Keratinocyte (primary cell): ENCODE measurements around the gene ARL1. TPM values are rescaled to one million over a fixed set of nuclear protein-coding genes. Genes with fewer than 3 reads are reported as not detected.

ENCODE experiments used
- DNase-seq: peaks from one replicate; pipeline ENCODE4 v3.0.0-alpha.2; 2011; ENCODE audit warnings: low read depth, missing footprints, low spot score
- FAIRE-seq: peaks from 2 replicates; lab custom pipeline; 2011; peaks lifted over from hg19 to GRCh38; lab: Jason Lieb, UNC
- H2AFZ ChIP-seq: 2 replicates; pipeline ENCODE4 v1.6.0; 2012; ENCODE audit warnings: low read length, control low read depth, inconsistent platforms; ENCODE audit not compliant: control insufficient read depth
- H3K27ac ChIP-seq: 2 replicates; pipeline ENCODE4 v1.5.1; 2011; ENCODE audit warnings: low read length; ENCODE audit not compliant: control insufficient read depth, insufficient read depth
- H3K27me3 ChIP-seq: 3 replicates; pipeline ENCODE4 v1.6.0; 2011; ENCODE audit warnings: low read length; ENCODE audit not compliant: control insufficient read depth, insufficient read depth; ENCODE audit errors: extremely low read depth
- H3K36me3 ChIP-seq, 2 experiments: 2 replicates in 1 of 2; 3 replicates in 1 of 2; pipeline ENCODE4 v1.5.1; 2011; ENCODE audit warnings: low read length in 2 of 2, mild to moderate bottlenecking in 1 of 2; ENCODE audit not compliant: control insufficient read depth in 2 of 2, insufficient read depth in 2 of 2; ENCODE audit errors: extremely low read depth in 1 of 2
- H3K4me1 ChIP-seq: 3 replicates; pipeline ENCODE4 v1.5.1; 2011; ENCODE audit warnings: low read length; ENCODE audit not compliant: control insufficient read depth, insufficient read depth; ENCODE audit errors: extremely low read depth
- H3K4me2 ChIP-seq: 3 replicates; pipeline ENCODE4 v1.6.0; 2011; ENCODE audit warnings: low read depth, low read length; ENCODE audit not compliant: control insufficient read depth, insufficient read depth; ENCODE audit errors: extremely low read depth
- H3K4me3 ChIP-seq, 3 experiments: fragments of 200-600 bp in 1 of 3; sonication (generic) in 1 of 3; 2 replicates in 2 of 3; 3 replicates in 1 of 3; pipeline ENCODE4 v1.5.1; 2011 to 2016; ENCODE audit warnings: low read length in 3 of 3, mild to moderate bottlenecking in 3 of 3, control low read depth in 2 of 3, inconsistent platforms in 1 of 3, low read depth in 1 of 3, mixed read lengths in 1 of 3, mixed run types in 1 of 3, moderate library complexity in 1 of 3; ENCODE audit not compliant: control insufficient read depth in 2 of 3, insufficient read depth in 2 of 3; ENCODE audit errors: extremely low read depth in 1 of 3
- H3K79me2 ChIP-seq: 2 replicates; pipeline ENCODE4 v1.6.0; 2012; ENCODE audit warnings: low read length; ENCODE audit not compliant: control insufficient read depth, insufficient read depth
- H3K9ac ChIP-seq: 3 replicates; pipeline ENCODE4 v1.6.0; 2011; ENCODE audit warnings: low read length; ENCODE audit not compliant: control insufficient read depth, insufficient read depth; ENCODE audit errors: extremely low read depth
- H3K9me1 ChIP-seq: 3 replicates; pipeline ENCODE4 v1.6.0; 2011; ENCODE audit warnings: low read length; ENCODE audit not compliant: control insufficient read depth, insufficient read depth; ENCODE audit errors: extremely low read depth
- H3K9me3 ChIP-seq: 2 replicates; pipeline ENCODE4 v1.5.1; 2012; ENCODE audit warnings: low read depth, low read length; ENCODE audit not compliant: control insufficient read depth
- H4K20me1 ChIP-seq: 3 replicates; pipeline ENCODE4 v1.6.0; 2011; ENCODE audit warnings: low read length; ENCODE audit not compliant: control insufficient read depth, insufficient read depth; ENCODE audit errors: extremely low read depth
- CTCF ChIP-seq, 3 experiments: IDR thresholded peaks in 1 of 3; conservative IDR thresholded peaks in 1 of 3; optimal IDR thresholded peaks in 1 of 3; 2 replicates in 2 of 3; 3 replicates in 1 of 3; pipeline versions ENCODE3 to v1.5.1; 2011; ENCODE audit warnings: low read length in 3 of 3, mild to moderate bottlenecking in 3 of 3, moderate library complexity in 2 of 3, control low read depth in 1 of 3, inconsistent platforms in 1 of 3; ENCODE audit not compliant: insufficient read depth in 2 of 3; ENCODE audit errors: extremely low read depth in 1 of 3
- EZH2 ChIP-seq: IDR thresholded peaks from one replicate; pipeline ENCODE4 v1.6.1; 2012; ENCODE audit warnings: inconsistent platforms, mild to moderate bottlenecking, low read length, moderate library complexity
- dilution Hi-C: fragments of 300-500 bp; cut with MboI; formaldehyde crosslinking; loops from one replicate; pipeline ENCODE4 v1.7.0; 2020; ENCODE audit warnings: low sequenced_read_pairs; ENCODE audit not compliant: extremely low pct_ligation_motif_present
- polyA plus RNA-seq, 5 experiments: library from polyadenylated mRNA; depleted of rRNA in 3 of 5; stranded (reverse) in 3 of 5; stranded (forward) in 1 of 5; unstranded in 1 of 5; fragments of >200 nt; gene quantifications; 1 replicate in 1 of 5; 2 replicates in 3 of 5; 3 replicates in 1 of 5; pipeline versions ENCODE4 v1.2.1 to v1.2.3, GENCODE V29; 2011 to 2012; ENCODE audit warnings: missing spikeins in 2 of 5, low read depth in 1 of 5, low replicate concordance in 1 of 5

Gene ARL1
- polyA plus RNA-seq, 1 donor (not counting 4 experiments of a cell fraction or from before 2014, with no cell fraction given): 102 TPM

GRCh38 chr12:101372431-101372830 lies 35.1 kb downstream of the ARL1 start:
- Histone ChIP-seq H3K27ac (no peak overlapping the region), H3K9me3 (no peaks in the 10 kb centered on the region), H3K9ac (no peak overlapping the region), H3K79me2 (no peaks in the 10 kb centered on the region), H4K20me1 (no peaks in the 10 kb centered on the region), H3K4me3 (no peak overlapping the region), H3K4me1 (no peaks in the 10 kb centered on the region), H3K4me2 (no peak overlapping the region), H2AFZ (no peak overlapping the region), H3K27me3 (no peaks in the 10 kb centered on the region), H3K9me1 (no peaks in the 10 kb centered on the region), H3K36me3 (peaks cover 18 to 34% of the 10 kb centered on the region in 2 experiments)
- DNase-seq (no peak), FAIRE-seq (no peak)
- TF ChIP-seq EZH2: no peak
- no peak for TF ChIP-seq CTCF (optimal IDR thresholded peaks at IDR 0.05 in 1 of 3, IDR thresholded peaks at IDR 0.05 in 1 of 3, conservative IDR thresholded peaks at IDR 0.05 in 1 of 3; ENCODE audit: extremely low read depth in 1 of 3, insufficient read depth in 2 of 3, low read length in 3 of 3)
- dilution Hi-C loops: no loop called here

GRCh38 chr12:101368016-101368415 lies 39.6 kb downstream of the ARL1 start:
- Histone ChIP-seq H3K4me2 (no peak overlapping the region), H2AFZ (no peak overlapping the region), H3K36me3 (peaks cover 24 to 34% of the 10 kb centered on the region in 2 experiments), H3K79me2 (no peaks in the 10 kb centered on the region), H3K9me1 (no peaks in the 10 kb centered on the region), H3K9ac (no peak overlapping the region), H4K20me1 (no peaks in the 10 kb centered on the region), H3K27ac (no peak overlapping the region), H3K27me3 (no peaks in the 10 kb centered on the region), H3K9me3 (no peaks in the 10 kb centered on the region), H3K4me3 (no peak overlapping the region), H3K4me1 (no peaks in the 10 kb centered on the region)
- FAIRE-seq (no peak), DNase-seq (no peak)
- dilution Hi-C loops: no loop called here
- TF ChIP-seq EZH2 (no peak), CTCF (optimal IDR thresholded peaks at IDR 0.05 in 1 of 3, IDR thresholded peaks at IDR 0.05 in 1 of 3, conservative IDR thresholded peaks at IDR 0.05 in 1 of 3; ENCODE audit: extremely low read depth in 1 of 3, insufficient read depth in 2 of 3, low read length in 3 of 3) (no peak)
